Heart right ventricle (tissue), 16 donors: ENCODE data around the gene PEAK3. TPM values are rescaled to one million over a fixed set of nuclear protein-coding genes. Genes with fewer than 3 reads are reported as not detected.

Experiments
- ATAC-seq, 8 donors: fragments of 200-7000 bp; cut with Tn5 transposase; one replicate each; pipeline ENCODE4 v1.9.1; 2020; ENCODE audit warnings: mild to moderate bottlenecking in 8 of 8, moderate library complexity in 8 of 8, moderate number of reproducible peaks in 1 of 8
- DNase-seq, 2 donors: peaks; one replicate each; pipeline ENCODE4 v3.0.0-alpha.2; 2020
- H3K27ac ChIP-seq, 10 donors: fragments of 200-600 bp; sonication (generic) in 2 of 10; one replicate each; pipeline versions ENCODE4 v1.5.0 to v1.8.0; 2020 to 2022; ENCODE audit warnings: mild to moderate bottlenecking in 3 of 10
- H3K27me3 ChIP-seq, 7 donors: fragments of 200-600 bp; one replicate each; pipeline ENCODE4 v1.8.0; 2021 to 2022; ENCODE audit warnings: mild to moderate bottlenecking in 2 of 7
- H3K36me3 ChIP-seq, 9 donors: fragments of 200-600 bp; sonication (generic) in 1 of 9; one replicate each; pipeline versions ENCODE4 v1.5.0 to v1.8.0; 2020 to 2022; ENCODE audit warnings: mild to moderate bottlenecking in 2 of 9
- H3K4me1 ChIP-seq, 9 donors: fragments of 200-600 bp; sonication (generic) in 1 of 9; one replicate each; pipeline versions ENCODE4 v1.5.0 to v1.8.0; 2020 to 2022; ENCODE audit warnings: mild to moderate bottlenecking in 4 of 9
- H3K4me3 ChIP-seq, 10 donors: fragments of 200-600 bp; sonication (generic) in 2 of 10; one replicate each; pipeline versions ENCODE4 v1.5.0 to v1.8.0; 2020 to 2022; ENCODE audit warnings: mild to moderate bottlenecking in 7 of 10, moderate library complexity in 2 of 10
- H3K9me3 ChIP-seq, 11 donors: fragments of 200-600 bp in 10 of 11; sonication (generic) in 2 of 11; one replicate each; pipeline versions ENCODE4 v1.5.0 to v1.8.0; 2013 to 2022; ENCODE audit warnings: mild to moderate bottlenecking in 2 of 11, control low read depth in 1 of 11, moderate library complexity in 1 of 11
- CTCF ChIP-seq, 9 donors: fragments of 200-600 bp; sonication (generic) in 2 of 9; IDR thresholded peaks; one replicate each; pipeline versions ENCODE4 v1.5.0 to v1.8.0; 2021 to 2022; ENCODE audit warnings: antibody characterized with exemption in 9 of 9, mild to moderate bottlenecking in 5 of 9, moderate library complexity in 1 of 9
- WGBS, 2 donors: extraction: QIAGEN DNeasy Blood & Tissue Kit; methylation state at CpG; one replicate each; pipeline ENCODE4 v1.1.7; 2013; ENCODE audit warnings: inconsistent platforms in 1 of 2; 5-methylcytosine and 5-hydroxymethylcytosine counted together
- intact Hi-C, 10 donors: fragments of 100-400 bp; cut with DNase I; formaldehyde crosslinking; loops; one replicate each; pipeline versions ENCODE4 v1.11.1 to v1.14.2; 2022
- polyA plus RNA-seq, 2 donors: library from polyadenylated mRNA; stranded (reverse); fragments of 200-250 nt; gene quantifications; one replicate each; pipeline ENCODE4 v1.2.3, GENCODE V29; 2013
- total RNA-seq, 10 donors: library from RNA; stranded (reverse); fragmentation: NEBNext Ultra II Directional in 3 of 10; extraction: Animal tissue kit (Norgen Biotek cat#: 25700) in 3 of 10; gene quantifications; one replicate each; pipeline versions ENCODE4 v1.2.1 to v1.2.4, GENCODE V29; 2021 to 2023
- donor health status: Arrhythmogenic right ventricular cardiomyopathy.
- donor health status: ischemic (EF 13 %, LVEDD 7.1; RV severe dilation, severe dysfunction).
- donor health status: healthy with polysubstance abuse.
- donor health status: DM: no; HTN: yes; CAD: no.
- donor health status: DM: no; HTN: no; CAD: no.
- donor health status: ischemic (EF 25% LVEDD 6.9; RV normal size, moderate dysfunction).
- donor health status: ischemic (EF 25% LVEDD 5.7; RV mildly dilated, moderate dysfunction).
- donor health status: healthy.
- donor health status: DM: yes; HTN: yes; CAD: no.
- donor health status: Ischemic cardiomyopathy.
- donor health status: ischemic (EF 35%, LVEDD 5.7; RV mildly dilated, moderate dysfunction).
- donor health status: nonischemic (EF 11% LVEDD 7.7; RV severe dilation, severe dysfunction).
- donor health status: DM: yes; HTN: yes; CAD: no.
- donor health status: PGD.
- donor health status: ischemic (EF 29% LVEDD 5.4; RV normal size, mild dysfunction).
- donor health status: nonischemic (EF 23%, LVEDD 6.1; RV moderate dilation, normal function).

PEAK3 gene
- total and polyA plus RNA-seq, 12 donors = 0.11 to 1.1 (median 0.19) TPM

- H3K4me1 ChIP-seq = peaks cover 0 to 8% (median 0%) of the 10 kb centered on the region in 9 donors
- intact Hi-C loops = no loop called here
- H3K27ac ChIP-seq = no peak overlapping the region
- DNase-seq (no peak), ATAC-seq (no peak)
- TF ChIP-seq CTCF (IDR thresholded peaks at IDR 0.05) = no peak
- H3K9me3 ChIP-seq = no peaks in the 10 kb centered on the region
- WGBS, 2 donors = 87 to 93% methylated on average over 5 of the region's 5 CpGs
- H3K36me3 ChIP-seq = no peaks in the 10 kb centered on the region
- peaks cover 0 to 3% (median under 1%) of the 10 kb centered on the region in 7 donors for H3K27me3 ChIP-seq
- H3K4me3 ChIP-seq = no peak overlapping the region
These were observed 22.6 kb downstream of the PEAK3 start for GRCh38 chr19:2259336-2259735.

GRCh38 chr19:2255982-2256685 lies 25.8 kb downstream of the PEAK3 start, which contains the start of gene JSRP1:
TSS of gene JSRP1 (minus strand) at chr19:2256417. CDS start at chr19:2255314, 1,103 bp downstream.
- DNase-seq = no peak
- H3K27me3 ChIP-seq = peaks cover 24 to 34% (median 33%) of the 10 kb centered on the region in 7 donors
- no peaks in the 10 kb centered on the region for H3K36me3 ChIP-seq
- intact Hi-C loops = no loop called here
- H3K4me1 ChIP-seq = peaks cover 6 to 26% (median 24%) of the 10 kb centered on the region in 9 donors
- no peaks in the 10 kb centered on the region for H3K9me3 ChIP-seq
- H3K27ac ChIP-seq = no peak within 1 kb of the TSS
- no peak for TF ChIP-seq CTCF (IDR thresholded peaks at IDR 0.05)
- no peak for ATAC-seq
- H3K4me3 ChIP-seq = no peak within 1 kb of the TSS
- WGBS, 2 donors = 71 to 84% methylated on average over 24 of the region's 24 CpGs

- Histone ChIP-seq H3K4me1 (peaks cover 6 to 34% (median 32%) of the 10 kb centered on the region in 9 donors), H3K36me3 (no peaks in the 10 kb centered on the region), H3K9me3 (no peaks in the 10 kb centered on the region), H3K4me3 (no peak overlapping the region), H3K27ac (no peak overlapping the region), H3K27me3 (peaks cover 32 to 42% (median 41%) of the 10 kb centered on the region in 7 donors)
- WGBS, 2 donors = 93 to 95% methylated on average over 16 of the region's 16 CpGs
- TF ChIP-seq CTCF (IDR thresholded peaks at IDR 0.05) = no peak
- no peak for ATAC-seq
- no peak for DNase-seq
- intact Hi-C loops = no loop called here
These were observed 26.7 kb downstream of the PEAK3 start for GRCh38 chr19:2255112-2255845.

- Histone ChIP-seq H3K36me3 (peaks cover 0 to under 1% (median 0%) of the 10 kb centered on the region in 9 donors), H3K4me1 (peaks cover 8 to 43% (median 36%) of the 10 kb centered on the region in 9 donors), H3K9me3 (no peaks in the 10 kb centered on the region), H3K27ac (no peak overlapping the region), H3K27me3 (peaks cover 36 to 52% (median 51%) of the 10 kb centered on the region in 7 donors), H3K4me3 (no peak overlapping the region)
- ATAC-seq (no peak), DNase-seq (no peak)
- TF ChIP-seq CTCF (IDR thresholded peaks at IDR 0.05) = peak in 6 of 9 donors; percentile 9 to 28 (median 20)
- 63 to 67% methylated on average over 19 to 20 of the region's 20 CpGs for WGBS, 2 donors
- intact Hi-C loops = no loop called here
These were observed 27.7 kb downstream of the PEAK3 start for GRCh38 chr19:2254064-2254872.
